NCI-H2196 (cell line): ENCODE data around the gene CLTRN.
"Not testable (repeated sequence)": the region's sequence is repeated elsewhere in the genome, so short reads cannot be mapped to it uniquely, and the experiment has no call there.

Source experiments
- DNase-seq: peaks from one replicate; lab custom pipeline; 2025; ENCODE audit not compliant: unreplicated experiment; lab: John Stamatoyannopoulos, UW

Gene CLTRN

GRCh38 chrX:15664487-15665444 is at the start of gene CLTRN:
CLTRN (minus strand) TSS chrX:15664805; CDS start chrX:15664775, 30 bp downstream.
- no peak for DNase-seq

- not testable (repeated sequence) for DNase-seq
Measured at GRCh38 chrX:15704273-15704672, 39.7 kb upstream of the CLTRN start.

GRCh38 chrX:15703809-15704208 is 39.2 kb upstream of the CLTRN start:
- DNase-seq = not testable (repeated sequence)

GRCh38 chrX:15702488-15703371 is 38.1 kb upstream of the CLTRN start:
- DNase-seq = no peak

GRCh38 chrX:15696516-15696915 is 31.9 kb upstream of the CLTRN start:
- no peak for DNase-seq

GRCh38 chrX:15694941-15695451 is 30.4 kb upstream of the CLTRN start:
- DNase-seq = no peak

GRCh38 chrX:15686818-15687685 is 22.4 kb upstream of the CLTRN start:
- DNase-seq = peak; percentile 63

GRCh38 chrX:15683193-15683592 is 18.6 kb upstream of the CLTRN start:
- no peak for DNase-seq

GRCh38 chrX:15681433-15681832 is 16.8 kb upstream of the CLTRN start:
- DNase-seq = no peak

- no peak for DNase-seq
Measured at GRCh38 chrX:15680401-15680800, 15.8 kb upstream of the CLTRN start.

GRCh38 chrX:15679246-15679645 is 14.6 kb upstream of the CLTRN start:
- peak; percentile 0 for DNase-seq

- DNase-seq = no peak
Measured at GRCh38 chrX:15678339-15678738, 13.7 kb upstream of the CLTRN start.

- no peak for DNase-seq
Measured at GRCh38 chrX:15676886-15677285, 12.3 kb upstream of the CLTRN start.

GRCh38 chrX:15675490-15675921 is 10.9 kb upstream of the CLTRN start:
- DNase-seq = peak; percentile 77

GRCh38 chrX:15674841-15675489 is 10.4 kb upstream of the CLTRN start:
- peak; percentile 81 for DNase-seq

GRCh38 chrX:15674514-15674840 is 9.9 kb upstream of the CLTRN start:
- DNase-seq = no peak

GRCh38 chrX:15673970-15674369 is 9.4 kb upstream of the CLTRN start:
- no peak for DNase-seq

GRCh38 chrX:15672881-15673280 is 8.3 kb upstream of the CLTRN start:
- DNase-seq = no peak

GRCh38 chrX:15663439-15663838 is 1.2 kb downstream of the CLTRN start:
- no peak for DNase-seq

- DNase-seq = not testable (repeated sequence)
Measured at GRCh38 chrX:15654804-15655203, 9.8 kb downstream of the CLTRN start.
